ENCODE measurements around the gene MVB12B.

MVB12B gene

DNA sequence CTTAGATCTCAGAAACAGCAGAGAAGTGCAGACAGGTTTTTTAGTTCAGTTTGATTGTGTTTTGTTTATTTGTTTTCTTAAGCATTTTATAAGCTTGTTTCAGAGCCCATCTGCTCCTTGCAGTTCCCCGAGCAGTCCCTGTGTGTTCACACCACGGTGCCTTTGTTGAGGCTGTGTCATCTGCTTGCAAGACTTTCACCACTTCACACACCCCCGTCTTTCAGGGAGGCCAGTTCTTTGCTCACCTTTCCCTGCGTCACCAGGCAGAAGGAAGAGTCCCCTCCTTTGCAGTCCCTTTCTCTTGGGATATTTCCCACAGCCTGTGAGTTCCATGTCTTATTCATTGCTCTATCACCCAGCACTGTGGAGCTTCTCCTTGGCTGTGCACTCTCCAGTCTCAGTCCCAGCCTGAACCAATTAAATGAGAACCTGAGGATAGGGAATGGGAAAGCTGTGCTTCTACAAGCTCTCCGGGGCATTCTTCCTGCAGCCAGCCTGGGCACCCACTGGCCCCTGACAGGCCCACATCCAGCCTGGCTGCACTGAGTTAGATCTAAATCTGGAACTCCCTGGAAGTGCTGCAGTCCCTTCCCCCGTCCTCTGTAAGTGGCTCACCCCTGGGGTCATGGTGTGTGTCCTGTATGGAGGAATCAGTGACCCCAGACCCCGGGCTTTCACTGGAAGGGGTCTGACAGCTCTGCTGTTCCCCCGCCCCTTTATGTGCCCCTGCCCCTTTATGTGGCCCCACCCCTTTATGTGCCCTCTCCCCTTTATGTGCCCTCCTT is 5.5 kb downstream of the MVB12B start:
- no peak for DNase-seq (ENCODE audit: low spot score)

DNA sequence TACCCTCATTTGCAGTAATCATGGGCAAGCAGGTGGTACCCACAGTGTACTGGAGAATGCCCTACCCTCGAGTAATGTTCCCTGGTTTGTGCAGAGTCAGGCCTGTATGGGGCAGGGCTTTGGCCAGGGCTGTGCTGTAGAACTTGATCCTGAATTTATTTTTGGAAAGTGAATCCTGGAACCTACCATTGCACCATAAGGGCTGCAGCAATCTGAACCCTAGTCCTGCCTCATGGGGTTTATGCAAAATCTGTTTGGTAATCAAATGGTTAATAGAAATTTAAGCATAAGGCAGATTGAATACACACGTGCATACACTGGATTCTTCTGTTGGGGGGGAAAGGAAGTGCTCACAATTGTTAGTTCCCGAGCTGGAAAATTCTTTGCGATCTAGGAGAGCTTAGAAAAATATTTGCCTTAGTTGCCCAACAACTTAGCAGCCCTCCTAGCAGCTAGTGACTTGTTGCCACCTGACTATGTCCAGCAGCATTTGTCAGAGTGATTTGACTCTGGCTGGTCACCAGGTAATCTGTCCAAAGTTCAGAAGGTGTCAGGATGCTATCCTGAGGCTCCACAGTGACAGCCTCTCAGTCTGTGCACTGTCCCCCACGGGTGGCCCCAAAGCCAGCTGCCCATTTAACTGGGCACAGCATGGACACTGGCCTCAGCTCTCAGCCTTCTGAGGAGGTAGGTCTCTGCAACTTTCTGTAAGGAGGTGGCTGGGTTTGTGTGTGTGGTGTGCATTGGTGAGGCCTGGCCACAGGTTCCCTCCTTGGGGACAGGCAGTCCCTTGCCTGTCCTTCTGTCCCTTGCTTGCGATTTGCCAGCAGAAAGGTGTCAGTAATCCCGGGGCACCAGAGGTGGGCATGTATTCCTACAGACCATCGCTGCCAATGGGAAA is 8.3 kb downstream of the MVB12B start:
- DNase-seq (ENCODE audit: low spot score): no peak

DNA sequence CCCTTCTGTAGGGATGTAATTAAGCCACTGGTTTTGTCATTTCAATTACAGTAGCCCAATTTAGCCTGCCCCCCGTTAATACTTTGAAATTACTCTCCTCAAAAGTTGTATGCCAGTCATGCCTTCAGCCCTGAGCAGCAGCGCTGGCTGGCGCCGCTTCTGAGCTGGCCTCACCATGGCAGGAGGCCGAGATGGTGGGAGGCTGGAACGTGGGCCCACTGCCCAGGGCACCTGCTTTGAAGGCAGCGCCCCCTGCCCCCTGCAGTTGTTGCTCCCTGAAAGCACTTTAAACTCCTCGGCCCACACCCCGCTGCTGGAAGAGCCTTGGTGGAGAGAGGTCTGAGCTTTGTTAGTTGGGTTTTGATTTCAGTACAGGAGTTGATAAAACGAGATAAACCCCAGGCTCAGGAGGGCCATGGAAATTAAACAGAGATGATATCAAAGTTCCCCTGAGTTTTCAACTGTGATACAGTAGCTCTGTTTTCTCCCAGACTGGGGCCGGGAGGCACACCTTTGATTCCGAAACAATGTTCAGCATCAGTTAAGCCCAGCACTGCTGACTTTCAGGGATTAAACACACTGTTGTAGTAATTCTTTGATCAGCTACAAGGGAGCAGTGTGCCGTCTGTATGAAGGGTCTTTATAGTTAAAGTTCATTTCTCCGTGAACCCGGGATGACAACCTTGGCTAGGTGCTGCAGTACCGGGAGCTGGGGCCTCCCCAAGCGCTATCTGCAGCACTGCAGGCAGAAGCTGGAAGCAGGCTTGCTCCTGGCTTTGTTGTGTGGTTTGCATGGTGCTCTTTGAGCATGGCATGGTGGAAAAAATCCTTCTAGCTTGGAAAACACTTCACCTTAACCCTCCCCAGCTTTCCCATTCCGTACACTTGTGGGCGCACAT is 9.5 kb downstream of the MVB12B start:
- no peak for DNase-seq (ENCODE audit: low spot score)

DNA sequence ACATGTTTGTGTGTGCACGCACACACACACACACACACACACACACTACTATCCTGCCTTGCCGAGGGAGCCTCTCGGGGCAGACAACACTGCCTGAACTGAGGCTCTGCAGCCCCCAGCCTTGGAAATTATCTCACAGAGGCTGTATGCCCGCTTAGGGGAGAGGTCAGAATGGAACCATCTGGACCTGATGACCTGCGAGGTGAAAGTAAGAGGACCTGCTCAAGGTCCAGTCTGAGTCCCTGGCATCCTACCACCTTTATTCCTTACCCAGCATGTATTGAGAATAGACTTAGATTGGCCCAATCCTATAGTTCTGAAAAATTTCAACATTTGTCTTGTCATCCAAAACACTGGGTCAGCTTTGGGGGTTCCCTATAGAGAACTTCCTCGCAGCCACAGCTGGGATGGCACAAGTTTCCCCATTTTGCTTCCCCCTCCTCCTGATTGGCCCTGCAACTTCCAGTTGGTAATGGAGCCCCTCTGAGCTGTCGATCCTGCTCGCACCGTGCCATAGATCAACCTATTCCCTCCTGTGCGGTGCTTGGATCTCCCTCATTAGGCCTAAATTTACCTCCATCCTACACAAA is 10.2 kb downstream of the MVB12B start:
- DNase-seq (ENCODE audit: low spot score): no peak

DNA sequence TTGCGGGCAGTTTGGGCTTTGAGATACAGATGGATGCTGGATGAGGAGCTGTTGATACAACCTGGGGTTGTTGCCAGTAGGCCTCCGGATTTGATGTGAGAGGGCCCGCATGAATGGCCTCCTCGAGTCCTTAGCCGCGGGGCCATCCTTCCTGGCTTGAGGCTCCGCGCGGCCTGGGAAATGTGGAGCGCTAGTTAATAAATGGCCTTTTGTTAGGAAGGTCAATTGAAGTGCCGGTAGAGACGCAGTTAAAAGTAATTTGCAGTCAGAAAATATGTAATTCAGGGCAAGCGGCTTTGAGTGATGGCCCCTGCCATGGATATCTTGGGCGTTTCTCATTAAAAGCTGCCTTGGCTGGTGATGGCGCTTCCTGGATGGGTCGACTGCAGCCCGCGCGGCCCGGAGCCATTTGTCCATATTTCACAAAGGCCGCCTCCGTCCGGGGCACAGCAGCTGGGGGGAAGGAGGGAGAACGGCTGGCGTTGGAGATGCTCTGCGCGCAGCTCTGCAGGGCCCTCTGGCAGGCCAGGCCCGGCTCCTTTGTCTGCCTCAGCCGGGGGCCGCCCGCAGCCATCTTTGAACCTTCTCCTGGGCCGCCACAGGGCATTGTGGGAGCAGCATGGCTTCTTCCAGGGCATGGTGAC is 11.2 kb downstream of the MVB12B start:
- DNase-seq (ENCODE audit: low spot score): no peak

DNA sequence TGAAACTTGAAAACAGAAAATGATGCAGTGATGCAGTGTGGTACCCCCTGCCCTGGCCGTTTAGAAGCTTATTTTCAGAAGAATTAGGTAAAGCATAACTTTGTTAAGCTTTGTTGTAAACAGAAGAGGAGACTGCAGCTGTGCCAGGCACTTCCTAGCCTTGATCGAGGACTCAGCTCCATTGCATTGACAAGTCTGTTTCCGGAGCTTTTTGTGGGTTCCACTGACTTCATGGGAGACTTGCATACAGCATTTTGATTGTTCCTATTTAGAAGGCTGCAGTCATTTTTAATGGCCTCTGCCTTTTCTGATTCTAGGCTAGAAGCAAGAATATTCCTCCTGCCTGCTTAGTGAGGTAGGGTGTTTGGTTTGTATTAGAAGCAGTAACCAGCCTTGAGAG is 12.3 kb downstream of the MVB12B start:
- no peak for DNase-seq (ENCODE audit: low spot score)

DNA sequence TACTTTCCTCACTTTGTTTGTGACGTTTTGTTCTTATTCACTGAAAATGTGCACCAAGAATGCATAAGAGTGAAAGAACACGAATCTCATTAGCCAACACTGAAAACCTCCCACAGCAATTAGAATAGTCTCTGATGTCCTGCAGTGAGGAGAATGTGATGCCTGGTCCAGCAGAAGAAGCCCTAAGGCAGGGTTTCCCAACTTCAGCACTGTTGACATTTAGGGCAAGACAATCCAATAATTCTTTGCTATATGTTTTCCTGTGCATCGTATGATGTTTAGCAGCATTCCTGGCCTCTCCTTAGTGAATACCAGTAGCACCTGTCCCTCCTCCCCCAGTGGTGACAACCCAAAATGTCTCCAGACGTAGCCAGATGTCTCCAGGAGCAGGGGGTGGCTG is 14.8 kb downstream of the MVB12B start:
- no peak for DNase-seq (ENCODE audit: low spot score)

DNA sequence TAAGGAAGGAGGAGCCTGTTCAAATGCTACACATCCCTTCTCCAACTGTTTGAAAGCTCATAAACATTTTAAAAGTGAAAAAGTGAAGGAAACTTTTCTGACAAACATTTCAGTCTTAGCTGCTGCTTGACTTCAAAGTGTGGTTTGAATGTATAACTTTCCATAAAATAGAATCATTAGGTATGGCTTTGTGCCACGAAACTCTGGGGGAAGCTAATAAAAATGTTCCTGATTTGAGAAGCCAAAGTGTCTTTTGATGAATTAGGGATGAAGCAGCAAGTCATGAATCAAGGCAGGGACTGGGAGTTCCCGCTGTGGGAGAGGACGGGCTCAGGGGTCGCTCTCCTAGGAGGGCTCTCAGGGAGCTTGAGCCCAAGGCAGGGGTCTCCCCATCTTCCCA is 15.3 kb downstream of the MVB12B start:
- no peak for DNase-seq (ENCODE audit: low spot score)

DNA sequence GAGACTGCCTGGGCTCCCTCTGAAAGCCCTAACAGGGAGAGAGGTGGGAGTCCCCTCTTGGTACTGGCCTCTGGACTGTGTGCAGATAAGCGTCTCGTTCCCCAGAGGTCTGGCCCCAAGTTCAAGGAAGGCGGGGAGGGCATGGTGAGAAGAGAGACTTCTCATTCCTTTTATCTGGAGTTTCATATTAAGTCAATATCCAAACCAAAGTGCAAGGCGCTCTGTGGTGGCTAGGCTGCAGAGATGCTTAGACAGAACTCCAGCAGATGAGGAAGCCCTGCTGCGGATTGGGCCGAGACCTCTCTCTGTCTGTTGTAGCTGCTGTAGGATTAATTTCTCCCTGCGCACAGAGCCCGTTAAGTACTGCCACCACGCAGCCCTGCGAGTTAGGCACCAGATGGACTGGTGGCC is 16.0 kb downstream of the MVB12B start:
- DNase-seq (ENCODE audit: low spot score): no peak

DNA sequence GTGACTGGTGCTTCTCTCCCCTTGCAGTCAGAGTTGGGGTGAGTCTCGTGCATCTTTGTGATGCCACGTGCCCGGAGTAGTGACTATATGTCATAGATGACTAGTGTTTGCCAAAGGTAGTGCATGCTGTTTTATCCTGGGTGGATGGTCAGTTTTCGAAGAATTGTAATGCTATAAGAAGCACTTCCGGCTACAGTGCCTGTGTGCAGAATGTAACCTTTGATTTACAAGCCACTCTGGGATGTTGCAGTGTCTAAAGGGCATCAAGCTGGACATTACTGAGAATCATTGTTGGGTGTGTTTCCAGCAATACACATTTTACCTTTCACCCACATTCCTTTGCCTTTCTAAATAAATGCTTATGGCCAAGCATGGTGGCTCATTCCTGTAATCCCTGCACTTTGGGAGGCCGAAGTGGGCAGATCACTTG is 16.7 kb downstream of the MVB12B start:
- DNase-seq (ENCODE audit: low spot score): no peak

DNA sequence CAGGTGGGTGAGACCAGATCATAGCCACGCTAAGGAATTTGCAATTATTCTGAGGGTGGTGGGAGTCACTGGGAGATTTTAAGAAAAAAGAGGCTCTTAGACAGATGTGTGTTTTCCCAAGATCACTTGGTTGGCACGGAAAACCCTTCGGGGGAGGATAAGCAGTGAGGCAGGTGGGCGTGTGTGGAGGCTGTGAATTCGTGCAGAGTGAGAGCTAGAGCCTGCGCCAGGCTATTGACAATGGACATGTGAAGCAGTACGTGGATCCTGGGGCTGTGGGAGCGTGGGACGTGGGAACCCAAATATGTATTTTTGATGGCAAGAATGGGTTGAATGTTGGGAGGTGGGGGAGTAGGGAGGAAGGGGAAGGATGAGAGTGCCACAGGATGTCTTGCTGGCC is 19.4 kb downstream of the MVB12B start:
- no peak for DNase-seq (ENCODE audit: low spot score)

DNA sequence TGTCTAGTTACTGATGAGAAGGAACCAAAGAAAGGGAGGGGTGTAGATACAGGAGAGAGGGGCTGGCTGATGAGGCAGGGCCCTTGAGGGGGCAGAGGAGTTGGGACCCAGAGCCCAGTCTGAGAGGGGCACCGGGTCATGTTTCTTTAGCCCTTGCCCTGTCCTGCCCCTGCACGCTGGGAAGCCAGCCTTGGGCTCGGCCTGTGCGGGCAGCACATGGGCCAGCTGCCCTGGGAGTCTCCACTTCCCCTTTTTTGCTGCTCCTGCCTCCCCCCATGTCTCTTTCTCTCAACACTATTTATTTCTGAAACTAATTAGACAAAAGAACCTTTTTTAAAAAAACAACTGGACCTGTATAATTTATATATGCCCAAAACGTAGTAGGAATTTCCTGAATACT is 20.5 kb downstream of the MVB12B start:
- DNase-seq (ENCODE audit: low spot score): no peak

DNA sequence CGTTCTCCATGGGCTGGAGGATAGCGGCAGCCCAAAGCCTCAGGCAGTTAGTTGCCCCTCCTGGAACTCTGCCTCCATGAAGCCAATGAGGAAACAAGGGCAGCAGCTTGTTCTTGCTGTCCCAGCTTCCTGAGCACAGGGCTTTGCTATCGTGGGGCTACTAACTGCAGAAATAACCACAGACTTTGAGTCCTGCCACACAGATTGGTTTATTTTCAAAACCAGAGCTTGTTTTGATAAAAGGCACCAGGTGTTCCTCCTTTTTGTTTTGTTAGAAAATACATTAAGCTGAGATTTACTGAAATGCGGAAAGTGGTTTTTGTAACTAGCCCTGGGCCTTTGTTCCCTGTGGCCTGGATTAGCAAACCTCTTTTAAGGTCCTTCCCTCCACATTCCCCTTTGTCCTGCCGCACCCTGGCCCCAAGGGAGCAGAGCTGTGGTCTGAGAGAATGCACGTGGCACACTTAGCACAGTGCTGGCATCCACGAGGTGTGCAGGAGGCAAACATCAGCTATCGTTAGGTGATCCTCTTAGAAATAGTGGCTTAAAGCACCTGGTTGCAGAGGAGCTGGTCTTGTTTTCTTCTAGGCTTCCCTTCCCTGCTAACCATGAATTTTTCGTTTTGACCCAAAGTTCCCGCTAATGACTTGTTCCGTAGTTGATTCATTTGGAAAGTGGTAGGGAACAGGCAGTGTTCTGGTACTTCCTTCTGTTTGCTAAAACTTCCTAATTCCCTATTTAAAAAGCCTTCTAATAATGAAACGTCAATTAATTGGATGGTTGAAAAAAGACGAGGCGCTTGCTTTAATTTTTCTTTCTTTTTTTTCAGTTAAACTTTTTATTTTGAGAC is 21.5 kb downstream of the MVB12B start:
- no peak for DNase-seq (ENCODE audit: low spot score)

DNA sequence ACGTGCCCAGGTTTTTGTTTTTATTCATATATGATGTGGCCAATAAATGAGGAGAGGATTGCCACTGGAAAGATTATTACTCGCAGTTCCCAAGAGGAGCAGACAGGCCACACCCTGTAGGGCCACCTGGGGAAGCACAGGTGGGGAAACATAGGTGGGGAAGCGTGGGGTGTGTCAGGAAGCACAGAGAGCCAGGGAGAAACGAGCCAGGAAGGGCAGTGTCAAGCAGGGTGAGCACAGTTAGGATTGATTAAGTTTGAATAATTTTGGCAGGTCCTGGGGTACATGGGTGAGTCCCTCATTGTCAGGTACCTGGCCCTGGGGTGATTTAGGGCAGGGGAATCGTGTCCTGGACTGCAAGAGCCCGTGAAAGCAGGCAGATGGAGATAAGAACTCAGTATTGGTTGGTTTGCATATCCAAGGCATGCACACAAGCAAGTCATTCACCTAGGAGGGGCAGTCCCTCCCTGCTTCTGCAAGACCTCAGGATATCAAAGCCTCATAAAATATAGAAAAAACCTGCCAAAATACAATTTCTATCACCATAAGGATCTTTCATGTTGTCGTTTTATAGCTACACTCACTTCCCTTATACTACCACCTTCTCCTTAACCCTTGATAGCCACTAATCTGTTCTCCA is 22.4 kb downstream of the MVB12B start:
- DNase-seq (ENCODE audit: low spot score): no peak

DNA sequence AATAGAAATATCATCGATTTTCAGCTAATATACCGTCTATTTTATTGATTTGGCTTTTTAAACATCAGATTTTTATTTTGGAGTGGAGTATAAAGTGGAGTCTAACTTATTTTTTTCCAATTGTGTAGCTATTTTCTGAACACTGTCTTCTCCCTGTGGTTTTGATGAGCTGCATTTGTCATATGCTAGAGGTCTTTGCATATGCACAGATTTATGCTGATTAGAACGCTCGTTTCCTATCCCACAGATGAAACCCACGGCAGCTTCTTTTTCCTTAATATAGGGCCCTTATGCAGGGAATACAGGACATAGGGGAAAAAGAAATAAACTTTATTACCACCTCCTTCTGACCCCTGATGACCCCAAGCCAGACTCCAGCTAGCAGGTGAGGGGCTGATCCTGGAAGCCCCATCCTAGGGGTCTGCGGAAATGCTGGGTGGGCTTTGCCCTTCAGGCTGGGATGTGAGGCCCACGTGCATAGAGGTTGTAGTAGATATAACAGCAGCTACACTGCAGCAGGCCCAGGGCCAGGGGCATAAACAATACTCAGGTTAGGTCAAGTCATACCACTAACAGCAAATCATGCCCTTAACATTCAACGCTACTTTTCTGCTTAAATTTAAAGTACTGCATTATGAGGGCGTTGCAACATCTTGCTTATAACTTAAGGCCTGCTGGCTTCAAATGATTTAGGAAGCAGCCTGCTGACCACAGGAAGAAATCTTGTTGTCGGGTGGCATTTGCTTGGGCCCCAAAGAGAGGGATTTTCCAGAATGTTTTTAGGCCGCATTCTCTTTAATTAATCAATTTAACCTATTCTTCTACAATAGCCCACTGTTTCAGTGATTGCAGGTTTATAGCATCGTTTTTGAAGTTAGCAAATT is 28.5 kb downstream of the MVB12B start:
- DNase-seq (ENCODE audit: low spot score): no peak

DNA sequence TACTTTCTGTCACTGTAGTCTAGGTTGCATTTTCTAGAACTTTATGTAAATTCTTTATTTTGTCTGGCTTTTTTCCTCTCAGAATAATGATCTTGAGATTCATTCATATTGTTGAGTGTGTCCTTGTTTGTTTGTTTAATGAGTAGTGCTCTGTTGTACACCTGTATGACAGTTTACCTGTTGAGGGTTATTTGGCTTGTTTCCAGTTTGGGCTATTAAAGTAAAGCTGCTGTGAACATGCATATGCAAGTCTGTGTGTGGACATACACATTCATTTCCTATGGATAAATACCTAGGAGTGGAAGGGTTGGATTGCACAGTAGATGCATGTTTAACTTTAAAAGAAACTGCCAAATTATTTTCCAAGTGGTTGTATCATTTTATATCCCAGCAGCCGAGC is 30.4 kb downstream of the MVB12B start:
- DNase-seq (ENCODE audit: low spot score): no peak

DNA sequence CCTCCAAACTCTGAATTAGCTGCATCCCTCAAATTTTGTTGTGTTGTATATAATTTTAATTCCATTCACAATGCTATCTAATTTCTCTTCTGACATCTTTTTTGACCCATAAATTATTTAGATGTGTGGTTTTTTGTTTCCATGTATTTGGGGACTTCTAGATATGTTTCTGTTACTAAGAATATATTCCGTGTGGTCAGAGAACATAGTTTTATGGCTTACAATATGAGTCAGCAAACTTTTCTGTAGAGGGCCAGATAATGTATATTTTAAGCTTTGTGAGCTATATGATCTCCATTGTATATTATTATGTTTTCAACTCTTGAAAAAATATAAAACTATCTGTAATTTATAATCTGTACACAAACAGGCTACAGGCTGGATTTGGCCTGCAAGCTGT is 33.4 kb downstream of the MVB12B start:
- no peak for DNase-seq (ENCODE audit: low spot score)

DNA sequence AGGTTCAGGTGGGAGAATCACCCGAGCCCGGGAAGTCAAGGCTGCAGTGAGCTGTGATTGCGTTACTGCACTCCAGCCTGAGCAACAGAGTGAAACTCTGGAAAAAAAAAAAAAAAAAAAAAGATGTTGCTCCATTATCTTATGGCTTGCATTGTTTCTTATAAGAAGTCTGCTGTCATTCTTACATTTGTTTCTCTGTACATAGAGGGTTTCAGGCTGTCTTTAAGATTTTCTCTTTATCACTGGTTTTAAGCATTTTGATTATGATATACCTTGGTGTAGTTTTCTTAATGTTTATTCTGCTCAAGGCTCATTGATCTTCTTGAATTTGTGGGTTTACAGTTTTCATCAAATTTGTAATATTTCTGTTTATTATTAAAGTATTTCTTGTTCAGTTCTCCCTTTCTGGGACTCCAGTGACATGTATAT is 35.2 kb downstream of the MVB12B start:
- DNase-seq (ENCODE audit: low spot score): no peak

DNA sequence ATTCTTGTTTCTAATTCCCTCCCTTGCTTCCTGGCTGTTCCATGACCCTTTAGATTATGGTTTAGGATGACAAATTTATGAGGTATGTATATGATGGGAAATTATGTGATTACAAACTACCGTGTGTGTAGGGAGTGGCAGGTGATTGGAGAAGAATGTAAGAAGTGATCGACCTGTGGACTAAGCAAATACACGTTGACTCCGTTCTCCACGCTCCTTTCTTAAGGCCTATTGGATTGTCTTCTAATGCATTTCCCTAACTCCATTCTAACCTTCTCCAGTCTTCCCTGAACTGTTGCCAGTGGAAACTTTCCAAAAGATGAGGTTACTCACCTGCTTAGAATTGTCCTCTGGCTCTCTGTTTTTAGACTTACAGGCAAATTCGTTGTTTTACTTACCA is 36.6 kb downstream of the MVB12B start:
- DNase-seq (ENCODE audit: low spot score): no peak
